NCI-H526 treated with DMSO at 0.1 percent for 48 hours (cell line): Measurements from ENCODE around the gene FILIP1L.

Experiments used
- DNase-seq: peaks from one replicate; lab custom pipeline; 2025; lab: John Stamatoyannopoulos, UW

Gene FILIP1L

GRCh38 chr3:100008081-100008698 lies 106.1 kb downstream of the FILIP1L start:
- DNase-seq, result no peak

- no peak for DNase-seq
Observed at GRCh38 chr3:100007313-100007712, 107.0 kb downstream of the FILIP1L start.

DNA sequence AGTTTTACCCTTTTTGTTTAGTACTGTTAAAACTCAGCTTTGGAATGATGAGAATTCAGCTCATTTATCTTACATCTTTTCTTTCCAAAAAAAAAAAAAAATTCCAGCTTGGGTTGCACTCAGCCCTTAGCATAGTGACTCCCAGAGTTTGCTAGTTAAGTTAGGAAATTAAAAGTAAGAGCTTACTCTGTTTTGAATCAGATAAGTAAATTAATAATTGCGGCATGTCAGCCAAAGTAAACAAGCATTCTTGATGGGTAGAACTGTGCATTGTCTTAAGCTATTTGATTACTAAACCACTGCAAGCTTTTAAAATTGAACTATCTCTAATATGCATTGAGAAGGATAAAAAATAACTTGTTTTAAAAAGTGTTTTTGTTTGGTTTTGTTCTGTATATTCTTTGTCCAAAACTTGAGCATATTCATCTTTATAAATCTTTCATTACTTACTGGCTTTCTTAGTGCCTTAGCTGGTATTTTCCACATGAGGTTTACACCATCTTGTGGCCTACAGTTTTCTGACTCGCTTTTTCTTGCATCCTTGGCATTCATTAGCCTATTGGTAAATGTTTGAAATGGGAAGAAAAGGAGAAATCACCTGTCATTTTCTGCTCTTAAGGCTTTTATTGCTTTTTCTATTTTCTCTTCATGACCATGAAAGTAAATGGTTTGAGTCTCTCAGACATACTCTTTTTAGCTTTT lies 107.6 kb downstream of the FILIP1L start:
- DNase-seq, result no peak

GRCh38 chr3:100005665-100006393 lies 108.5 kb downstream of the FILIP1L start:
- no peak for DNase-seq

- DNase-seq, result no peak
Observed at GRCh38 chr3:100004931-100005330, 109.4 kb downstream of the FILIP1L start.

DNA sequence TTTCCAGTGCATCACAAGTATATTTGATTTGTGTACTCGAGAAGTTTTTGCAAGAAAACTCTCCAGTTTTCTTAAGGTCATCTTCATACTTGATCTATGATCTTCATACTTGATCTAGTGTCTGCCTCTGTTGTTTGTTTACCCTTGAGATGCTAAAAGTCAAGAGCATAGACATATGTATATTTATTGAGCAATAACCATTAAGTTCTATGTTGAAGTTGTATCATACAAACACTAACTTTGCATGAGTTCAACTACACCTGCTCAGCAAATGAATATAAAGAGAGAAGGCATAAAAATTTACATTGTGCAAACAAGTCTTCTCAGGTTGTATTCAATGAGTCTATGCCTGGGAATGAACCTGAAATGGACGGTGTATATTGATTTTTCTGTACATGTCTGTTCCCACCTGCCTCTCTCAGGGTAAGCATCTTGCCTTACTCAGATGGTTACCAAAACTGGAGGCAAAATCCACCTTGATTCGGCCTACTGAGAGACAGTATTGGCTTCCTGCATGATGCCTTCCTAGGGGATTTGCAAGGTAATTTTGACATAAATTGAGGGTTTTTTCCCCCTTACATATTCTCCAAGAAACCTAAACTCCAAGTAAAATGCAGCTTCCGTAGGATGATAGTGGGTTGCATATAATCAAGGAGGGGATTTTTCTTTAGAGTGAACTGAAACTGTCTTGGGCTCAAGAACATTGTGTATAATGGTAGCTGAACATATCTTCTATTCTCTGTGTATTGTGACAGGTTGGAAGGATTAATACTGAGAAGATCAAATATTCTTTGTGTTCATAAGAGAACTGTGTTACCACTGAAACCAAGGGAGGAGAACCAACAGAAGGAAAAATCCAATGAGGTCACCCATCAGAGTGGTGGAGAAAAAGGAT lies 110.4 kb downstream of the FILIP1L start:
- peak; percentile 94 for DNase-seq

DNA sequence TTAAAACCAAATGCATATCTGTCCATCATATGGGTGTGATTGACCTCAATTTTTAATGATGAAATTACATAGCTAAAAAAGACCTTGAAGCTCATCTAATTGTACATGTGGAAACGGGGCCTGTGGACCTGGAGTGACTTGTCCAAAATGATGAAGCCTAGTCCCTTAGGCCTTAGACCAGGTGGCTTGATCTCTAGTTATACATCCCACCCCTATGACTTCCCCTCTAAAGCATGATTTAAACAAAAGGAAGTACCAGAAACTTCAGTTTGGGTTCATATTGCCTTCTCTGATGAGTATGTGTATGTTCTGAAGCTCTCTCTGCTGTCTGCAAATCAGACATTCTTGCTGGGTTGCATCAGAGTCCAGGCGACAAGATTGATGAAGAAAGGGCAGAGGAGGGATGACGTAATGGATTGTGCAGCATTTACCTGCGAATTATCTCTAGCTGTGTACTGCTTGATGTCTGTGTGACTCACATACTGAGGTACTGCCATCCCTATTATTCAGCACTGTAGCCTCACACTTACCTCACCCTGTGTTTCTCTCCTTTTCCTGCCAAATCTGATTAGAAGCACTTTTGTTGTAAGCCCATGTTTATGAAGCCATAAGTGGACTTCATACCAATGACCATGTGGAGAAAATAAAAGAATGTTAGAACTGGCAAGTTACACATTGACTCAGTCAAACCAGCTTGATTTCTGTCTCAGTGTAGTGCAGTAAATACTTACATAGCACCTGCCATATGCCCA lies 111.5 kb downstream of the FILIP1L start:
- no peak for DNase-seq

DNA sequence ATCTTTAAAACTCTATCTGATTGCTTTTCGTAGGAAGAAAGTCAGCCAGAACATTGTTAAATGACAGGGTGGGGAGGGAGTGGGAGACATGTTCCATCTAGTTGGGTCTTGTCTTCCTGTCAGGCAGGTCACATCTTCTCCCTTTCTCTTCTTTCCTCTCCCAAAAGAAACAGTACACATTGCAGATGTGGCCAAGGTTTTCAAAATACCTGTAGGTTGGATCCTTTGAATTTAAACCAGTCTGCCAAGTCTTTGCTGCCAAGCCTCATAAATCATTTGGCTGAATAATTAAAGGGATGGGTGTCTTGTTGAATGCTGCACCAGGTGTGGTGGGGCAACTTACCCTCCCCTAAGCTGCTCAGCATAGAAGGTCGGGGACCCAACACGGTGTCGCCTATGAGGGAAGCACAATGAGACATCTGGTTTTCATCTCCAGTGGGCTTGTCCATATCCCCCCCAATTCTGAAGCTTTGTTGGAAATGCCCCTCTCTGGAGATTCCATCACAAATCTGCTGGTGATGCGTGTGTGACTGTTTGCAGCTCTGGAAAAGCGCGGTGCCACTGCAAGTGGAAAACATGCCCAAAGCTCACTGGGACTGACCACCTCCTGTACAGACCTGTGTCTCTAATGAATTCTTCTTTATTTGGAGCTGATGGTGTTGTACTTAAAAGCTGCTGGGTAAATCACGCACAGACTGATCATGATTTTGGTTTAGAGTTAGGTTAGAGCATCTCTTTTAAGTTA lies 112.6 kb downstream of the FILIP1L start:
- DNase-seq, result no peak

DNA sequence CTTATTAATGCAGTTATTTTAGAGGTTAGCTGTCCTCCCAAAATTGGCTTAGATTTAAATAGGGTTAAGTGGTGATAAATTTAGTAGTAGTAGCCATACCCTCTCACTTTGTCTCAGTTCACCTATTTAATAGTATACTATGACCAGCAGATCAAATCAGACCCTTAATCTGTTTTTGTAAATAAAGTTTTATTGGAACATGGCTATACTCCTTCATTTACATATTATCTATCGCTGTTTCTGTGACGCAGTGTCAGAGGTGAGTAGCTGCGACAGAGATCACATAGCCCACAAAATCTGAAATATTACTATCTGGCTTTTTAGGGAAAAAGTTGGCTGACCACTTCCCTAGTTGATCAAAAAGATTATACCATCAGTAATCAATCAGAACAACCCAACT lies 113.2 kb downstream of the FILIP1L start:
- no peak for DNase-seq

GRCh38 chr3:99999536-99999935 lies 114.8 kb downstream of the FILIP1L start:
- no peak for DNase-seq

GRCh38 chr3:99997293-99997692 lies 117.0 kb downstream of the FILIP1L start:
- DNase-seq, result no peak

GRCh38 chr3:99990179-99990578 lies 124.1 kb downstream of the FILIP1L start:
- no peak for DNase-seq

DNA sequence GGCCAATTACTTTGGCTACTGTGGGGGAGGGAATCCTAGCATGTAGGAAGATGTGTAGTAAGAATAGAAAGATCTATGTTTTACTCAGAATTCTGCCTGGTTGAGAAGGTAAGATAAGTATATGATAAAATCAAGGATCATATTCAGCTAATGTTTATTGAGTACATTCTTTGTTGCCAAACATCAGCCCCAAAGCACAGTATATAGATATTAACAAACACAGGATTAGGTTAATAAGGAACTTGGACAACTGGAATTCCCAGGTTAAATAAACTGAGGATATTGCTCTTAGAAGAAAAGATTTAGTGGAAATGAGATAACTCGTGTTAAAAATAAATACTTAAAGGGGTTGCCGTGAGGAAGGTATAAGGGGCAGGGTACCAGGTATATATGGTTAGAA lies 129.6 kb downstream of the FILIP1L start:
- DNase-seq, result no peak

- no peak for DNase-seq
Observed at GRCh38 chr3:99984139-99984538, 130.2 kb downstream of the FILIP1L start.

GRCh38 chr3:99982650-99983049 lies 131.7 kb downstream of the FILIP1L start:
- DNase-seq, result no peak

DNA sequence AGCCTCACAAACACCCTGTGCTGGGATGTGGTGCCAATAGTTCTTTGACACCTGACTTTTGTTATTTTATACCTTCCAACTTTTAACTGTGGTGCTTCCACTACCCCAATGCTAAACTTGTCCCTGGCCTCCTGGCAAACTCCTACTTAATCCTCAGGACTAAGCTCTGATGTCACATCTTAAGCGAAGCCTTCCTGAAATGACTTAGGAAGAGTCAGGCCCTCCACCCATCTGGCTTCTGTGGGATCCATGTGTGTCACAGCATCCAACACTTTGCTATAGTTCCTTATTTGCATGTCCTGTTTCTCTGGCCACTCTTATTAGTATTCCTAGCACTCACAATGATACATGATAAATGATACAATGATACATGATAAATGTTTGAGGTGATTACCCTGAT lies 133.2 kb downstream of the FILIP1L start:
- DNase-seq, result no peak

GRCh38 chr3:99980606-99981005 lies 133.7 kb downstream of the FILIP1L start:
- DNase-seq, result no peak

DNA sequence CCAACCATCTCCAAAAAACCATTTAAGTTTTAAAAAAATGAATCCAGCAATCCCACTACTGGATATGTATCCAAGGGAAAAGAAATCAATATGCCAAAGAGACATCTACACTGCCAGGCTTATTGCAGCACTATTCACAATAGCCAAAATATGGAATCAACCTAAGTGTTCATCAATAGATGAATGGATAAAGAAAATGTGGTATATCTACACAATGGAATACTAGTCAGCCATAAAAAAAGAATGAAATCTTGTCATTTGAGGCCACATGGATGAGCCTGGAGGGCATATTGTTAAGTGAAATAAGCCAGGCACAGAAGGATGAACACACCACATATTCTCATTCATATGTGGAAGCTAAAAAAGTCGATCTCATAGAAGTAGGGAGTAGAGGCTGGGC lies 136.1 kb downstream of the FILIP1L start:
- no peak for DNase-seq

- DNase-seq, result no peak
Observed at GRCh38 chr3:99976584-99976983, 137.7 kb downstream of the FILIP1L start.

- DNase-seq, result no peak
Observed at GRCh38 chr3:99974989-99975388, 139.3 kb downstream of the FILIP1L start.
